NCI-H2196 treated with DMSO at 0.1 percent for 48 hours (cell line): ENCODE results near the gene ZSWIM6.
A peak's percentile ranks its signal among the peaks of the same experiment; 100 is the strongest.
"Not testable (repeated sequence)": the region's sequence is repeated elsewhere in the genome, so short reads cannot be mapped to it uniquely, and the experiment has no call there.

ENCODE experiments used
- DNase-seq: peaks from one replicate; lab custom pipeline; 2025; ENCODE audit not compliant: unreplicated experiment; lab: John Stamatoyannopoulos, UW

Gene ZSWIM6

DNA sequence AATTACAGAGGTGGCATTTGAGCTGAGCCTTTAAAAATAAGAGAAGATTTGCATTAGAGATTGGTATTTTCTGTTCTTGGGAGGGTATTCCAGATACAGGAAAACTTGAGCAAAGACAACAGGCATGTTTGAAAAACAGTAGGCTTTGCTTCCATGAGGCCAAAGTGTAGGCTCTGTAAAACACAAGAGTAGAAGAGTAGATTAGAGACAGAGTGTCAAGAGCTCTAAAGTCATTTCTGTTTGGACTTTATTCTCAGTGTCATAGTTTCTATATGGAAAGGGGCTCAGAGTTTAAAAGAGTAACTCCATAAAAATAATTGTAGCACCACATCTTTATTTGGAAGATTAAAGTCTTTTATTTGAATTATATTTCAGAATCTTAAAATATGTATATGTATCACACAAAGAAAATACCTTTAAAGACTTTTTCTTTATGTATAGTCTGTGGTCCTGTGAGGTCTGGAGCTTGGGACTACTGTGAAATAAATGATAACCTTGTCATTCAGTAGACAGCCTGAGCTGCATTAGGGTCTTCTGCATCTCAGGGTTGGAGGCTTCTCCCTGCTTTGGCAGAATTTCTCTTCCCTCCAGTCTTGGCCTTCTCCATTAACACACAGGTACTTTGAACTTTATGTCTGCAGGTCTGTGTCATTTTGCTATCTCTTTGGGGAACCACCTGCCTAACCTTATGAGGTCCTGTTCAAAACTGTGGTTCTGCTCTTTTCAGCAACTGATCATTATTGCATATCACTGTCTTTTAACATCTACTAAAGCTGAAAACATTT, 73.6 kb downstream of the ZSWIM6 start:
- DNase-seq: no peak

DNA sequence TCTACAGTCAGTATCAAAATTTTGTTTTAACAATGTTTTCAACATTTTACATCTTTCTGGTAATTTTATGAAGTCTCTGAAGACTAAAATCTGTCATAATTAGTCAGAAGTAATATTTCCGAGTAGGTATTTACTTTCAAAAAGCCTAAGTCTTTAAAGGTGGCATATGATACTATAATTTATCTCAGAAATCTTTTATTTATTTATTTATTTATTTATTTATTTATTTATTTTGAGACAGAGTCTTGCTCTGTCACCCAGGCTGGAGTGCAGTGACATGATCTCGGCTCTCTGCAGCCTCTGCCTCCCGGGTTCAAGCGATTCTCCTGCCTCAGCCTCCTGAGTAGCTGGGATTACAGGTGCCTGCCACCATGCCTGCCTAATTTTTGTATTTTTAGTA, 74.4 kb downstream of the ZSWIM6 start:
- DNase-seq: not testable (repeated sequence)

DNA sequence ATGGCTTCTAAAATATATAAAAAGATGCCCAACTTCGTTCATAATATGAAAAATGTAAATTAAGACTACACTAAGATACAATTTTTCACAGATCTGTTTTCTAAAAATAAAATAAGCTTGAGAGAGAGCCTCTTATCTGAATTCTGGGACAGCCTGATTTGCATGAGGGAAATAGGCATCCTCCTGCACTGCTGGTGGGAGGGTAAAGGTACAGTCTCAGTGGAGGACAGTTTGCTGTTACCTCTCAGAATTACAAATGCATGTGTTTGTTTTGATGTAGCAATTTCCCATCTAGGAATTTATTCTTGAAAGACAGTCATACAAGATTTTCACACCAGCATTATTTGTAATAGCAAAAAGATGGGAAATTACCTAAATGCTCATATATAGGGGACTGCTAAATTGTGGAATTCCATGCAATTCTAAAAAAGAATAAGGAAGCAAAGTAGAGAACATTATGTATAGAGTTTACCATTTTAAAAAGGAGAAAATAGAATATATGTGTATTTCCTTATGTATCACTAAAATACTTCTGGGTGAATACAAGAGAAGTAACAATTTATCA, 75.7 kb downstream of the ZSWIM6 start:
- DNase-seq: no peak

DNA sequence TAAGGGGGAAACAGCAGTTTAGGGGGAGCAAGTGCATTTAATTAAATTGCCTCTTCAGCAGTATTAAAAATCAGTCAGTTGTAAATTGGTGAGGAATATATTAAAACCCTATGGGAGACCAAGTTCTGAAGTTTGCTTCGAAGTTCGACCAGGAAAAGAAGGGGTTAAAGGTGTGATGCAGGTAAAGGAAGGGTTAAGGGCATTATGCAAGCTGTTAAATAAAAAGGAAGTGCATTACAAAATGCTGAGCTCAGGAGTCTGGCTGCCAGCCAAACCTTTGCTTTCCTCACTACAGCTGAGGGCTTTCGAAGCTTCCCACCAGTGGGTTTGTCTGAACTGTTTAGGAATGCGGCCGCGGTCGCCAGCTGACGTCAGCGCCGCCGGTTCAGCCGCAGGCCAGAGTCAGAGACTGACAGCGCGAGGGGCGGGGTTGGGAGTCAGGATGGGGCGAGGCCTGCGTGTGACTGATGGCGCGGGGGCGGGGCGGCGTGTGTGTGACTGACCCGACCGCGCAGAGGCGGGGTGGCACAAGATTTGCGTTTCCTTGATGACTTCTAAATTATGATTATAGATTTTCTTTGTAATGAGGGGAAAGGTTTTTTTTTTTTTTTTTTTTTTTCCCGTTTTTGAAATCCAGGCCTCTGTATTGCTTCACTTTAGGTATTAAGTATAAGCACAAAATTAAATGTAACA, 76.6 kb downstream of the ZSWIM6 start:
- DNase-seq: peak; percentile 74

DNA sequence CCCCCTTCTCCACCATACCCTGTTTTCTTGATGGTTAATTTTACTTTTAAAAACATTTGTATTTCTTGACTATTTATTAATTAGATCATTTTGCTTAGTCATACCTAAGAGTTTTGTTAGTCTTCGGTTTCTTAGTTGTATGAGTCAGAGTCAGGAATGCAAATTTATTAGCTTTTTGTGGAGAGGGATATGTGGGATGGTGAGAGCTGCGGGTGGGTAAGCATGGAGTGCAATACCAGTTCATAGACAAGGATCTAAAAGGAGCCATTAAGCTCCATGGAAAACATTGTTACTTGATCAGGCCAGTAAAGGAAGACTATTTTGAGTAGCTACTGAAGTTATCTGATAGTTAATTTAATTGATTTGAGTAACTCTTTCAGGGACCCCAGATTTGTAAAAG, 77.5 kb downstream of the ZSWIM6 start:
- DNase-seq: no peak

DNA sequence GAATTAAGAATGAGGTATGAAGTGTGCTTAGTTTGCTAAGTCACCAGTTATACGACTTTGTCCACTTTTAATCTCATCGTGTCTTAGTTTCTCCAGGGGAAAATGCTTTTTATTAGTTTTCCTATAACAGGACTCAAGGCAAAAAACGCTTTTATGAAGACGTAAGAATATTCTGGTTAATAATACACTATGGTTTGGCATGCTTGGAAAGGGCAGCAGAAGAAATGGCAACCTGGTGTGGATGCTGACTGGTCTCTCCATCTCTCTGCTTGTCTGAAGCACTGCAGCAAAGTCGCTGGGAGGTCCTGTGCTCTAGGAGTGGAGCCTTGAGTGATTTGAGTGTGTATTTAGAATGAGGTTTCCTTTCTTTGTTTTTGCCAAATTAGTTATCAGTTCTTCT, 78.8 kb downstream of the ZSWIM6 start:
- DNase-seq: no peak

DNA sequence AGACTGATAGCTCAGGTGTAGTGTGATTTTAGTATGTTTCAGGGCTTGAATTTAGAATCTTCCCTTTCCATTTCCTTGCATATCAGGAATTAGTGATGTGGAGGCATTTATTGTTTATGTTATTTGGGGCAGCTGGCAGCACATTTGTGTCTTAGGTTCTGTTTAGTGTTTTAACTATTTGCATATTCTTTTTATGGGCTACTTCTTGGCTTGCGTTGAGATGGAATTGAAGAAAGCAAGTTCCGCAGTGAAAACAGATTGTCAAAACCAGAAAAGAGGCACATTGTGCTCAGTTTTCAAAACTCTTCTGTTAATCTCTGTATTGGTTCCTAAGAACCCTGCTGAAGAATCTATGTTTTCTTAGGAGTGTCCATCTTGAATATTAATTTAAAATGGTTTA, 80.3 kb downstream of the ZSWIM6 start:
- DNase-seq: no peak

DNA sequence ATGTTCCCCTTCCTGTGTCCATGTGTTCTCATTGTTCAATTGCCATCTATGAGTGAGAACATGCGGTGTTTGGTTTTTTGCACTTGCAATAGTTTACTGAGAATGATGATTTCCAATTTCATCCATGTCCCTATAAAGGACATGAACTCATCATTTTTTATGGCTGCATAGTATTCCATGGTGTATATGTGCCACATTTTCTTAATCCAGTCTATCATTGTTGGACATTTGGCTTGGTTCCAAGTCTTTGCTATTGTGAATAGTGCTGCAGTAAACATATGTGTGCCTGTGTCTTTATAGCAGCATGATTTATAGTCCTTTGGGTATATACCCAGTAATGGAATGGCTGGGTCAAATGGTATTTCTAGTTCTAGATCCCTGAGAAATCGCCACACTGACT, 81.1 kb downstream of the ZSWIM6 start:
- not testable (repeated sequence) for DNase-seq

DNA sequence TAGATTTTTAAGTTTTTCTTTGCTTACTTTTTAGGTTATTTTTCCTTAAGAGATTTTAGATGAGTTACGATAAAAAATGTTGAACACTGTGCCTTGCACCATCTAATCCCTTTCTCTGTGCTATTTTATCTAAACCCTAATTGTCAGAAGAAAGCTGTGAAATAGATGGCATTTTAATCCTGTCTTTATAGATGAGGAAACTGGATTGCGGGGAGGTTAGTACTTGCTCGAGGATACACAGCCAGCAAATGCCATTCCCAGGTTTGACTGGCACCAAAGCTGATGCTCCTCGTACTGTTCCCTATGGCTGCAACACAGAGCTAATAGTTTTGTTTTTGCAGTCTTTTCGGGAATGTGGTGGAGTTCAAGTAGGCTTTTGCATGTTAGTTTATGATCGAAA, 82.7 kb downstream of the ZSWIM6 start:
- DNase-seq: no peak

DNA sequence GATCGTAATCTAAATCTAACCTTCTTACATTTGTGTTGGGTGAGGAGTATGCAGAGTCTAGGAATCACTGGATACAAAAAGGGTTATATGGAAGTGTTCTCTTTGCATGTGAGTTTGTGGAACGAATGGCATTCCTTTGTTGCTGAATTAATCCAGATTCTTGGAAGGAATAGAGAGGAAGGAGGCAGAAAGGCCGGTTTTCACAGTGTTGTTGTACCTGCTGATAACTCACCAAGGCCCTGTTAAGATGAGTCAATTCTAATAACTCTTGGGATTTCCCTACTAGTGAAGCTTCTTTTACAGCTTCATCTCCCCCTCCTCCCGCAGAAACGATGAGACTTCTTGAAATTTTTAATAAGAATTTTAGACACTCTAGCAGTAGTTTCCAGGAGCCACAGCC, 84.0 kb downstream of the ZSWIM6 start:
- DNase-seq: no peak

DNA sequence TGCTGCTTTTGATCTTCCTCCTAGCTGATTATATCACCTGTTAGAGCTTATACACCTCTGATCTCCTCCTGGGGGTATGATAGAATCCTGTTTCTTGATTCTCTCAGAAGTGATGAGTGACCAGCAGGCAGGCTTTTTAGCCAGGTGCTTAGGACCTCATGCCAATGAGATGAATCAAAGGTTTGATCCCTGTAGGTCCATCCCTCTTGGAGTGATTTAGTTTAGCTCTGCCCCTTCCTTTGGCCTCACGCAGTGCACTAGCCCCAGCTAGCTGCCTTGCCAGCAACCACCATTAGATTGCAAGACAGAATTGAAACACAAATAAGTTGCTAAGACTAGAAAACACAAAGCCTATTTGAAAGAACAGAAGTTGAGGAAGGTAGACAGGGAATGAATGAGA, 84.4 kb downstream of the ZSWIM6 start:
- no peak for DNase-seq

DNA sequence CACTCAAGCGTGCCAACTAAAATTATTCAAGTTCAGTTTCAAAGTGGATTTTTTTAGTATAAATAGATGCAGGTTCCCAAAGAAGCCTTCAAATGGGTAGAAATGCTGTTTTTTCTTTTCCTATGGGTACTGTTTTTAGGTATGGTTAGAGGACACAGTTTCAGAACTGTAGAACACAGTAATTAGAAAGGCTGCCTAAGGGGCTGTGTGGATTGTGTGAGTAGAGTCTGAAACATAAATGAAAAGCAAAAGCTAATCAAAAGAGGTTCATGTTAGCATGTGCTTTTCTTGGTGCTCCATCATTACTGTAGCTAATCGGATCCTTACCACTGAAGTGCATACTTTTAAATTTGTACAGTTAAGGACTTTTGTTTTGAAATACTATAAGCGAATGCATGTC, 85.3 kb downstream of the ZSWIM6 start:
- DNase-seq: no peak

DNA sequence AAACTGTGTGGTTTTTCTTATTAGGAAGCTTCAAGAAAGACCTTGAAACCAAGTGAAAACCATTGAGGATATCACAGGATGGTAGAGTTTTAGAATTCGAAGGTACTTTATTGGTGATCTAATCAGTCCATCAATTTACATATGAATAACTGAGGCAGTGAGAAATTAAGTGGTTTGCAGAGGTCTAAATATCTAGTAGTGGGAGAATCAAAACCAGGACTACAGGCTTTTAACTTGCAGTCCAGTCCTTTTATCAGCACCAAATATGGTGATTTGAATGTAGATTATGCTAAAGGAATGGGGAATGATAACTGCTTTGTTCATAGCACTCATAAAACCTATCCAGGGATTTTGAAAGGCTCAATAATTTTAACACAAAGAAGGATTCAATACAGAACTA, 85.8 kb downstream of the ZSWIM6 start:
- DNase-seq: no peak

DNA sequence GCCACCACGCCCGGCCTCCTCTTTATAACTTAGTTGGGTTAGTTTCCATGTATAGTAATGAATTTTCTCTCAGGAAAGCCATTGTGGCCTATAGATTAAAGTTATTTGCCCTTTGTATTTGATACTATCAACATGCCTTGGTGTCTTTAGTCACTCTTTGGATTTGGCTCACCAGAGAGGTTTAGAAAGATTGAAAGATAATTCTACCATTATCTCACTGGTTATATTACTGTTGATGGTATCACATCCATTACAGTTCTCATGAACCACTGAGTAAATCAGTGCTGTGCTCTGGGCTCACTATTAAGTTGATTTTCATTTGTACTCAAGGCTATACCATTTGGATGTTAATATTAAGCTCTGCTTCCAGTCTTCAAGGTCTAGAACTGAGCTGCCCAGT, 87.0 kb downstream of the ZSWIM6 start:
- no peak for DNase-seq

DNA sequence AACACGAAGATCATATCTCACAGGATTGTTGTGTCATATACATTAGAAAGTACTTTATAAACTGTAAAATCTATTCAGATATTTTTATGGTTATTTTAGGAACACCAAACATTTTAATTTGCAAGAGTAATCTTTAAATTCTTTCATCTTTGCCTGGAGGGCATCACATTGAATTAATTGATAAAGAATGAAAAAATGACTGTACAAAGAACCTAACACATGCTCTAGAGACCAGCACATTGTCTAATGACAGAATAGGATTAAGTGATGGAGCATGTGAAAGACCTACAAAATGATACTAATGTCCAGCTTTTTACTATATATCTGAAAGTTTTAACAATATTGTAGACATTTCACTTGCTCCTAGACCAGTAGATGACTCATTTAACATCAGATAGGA, 88.0 kb downstream of the ZSWIM6 start:
- DNase-seq: no peak

DNA sequence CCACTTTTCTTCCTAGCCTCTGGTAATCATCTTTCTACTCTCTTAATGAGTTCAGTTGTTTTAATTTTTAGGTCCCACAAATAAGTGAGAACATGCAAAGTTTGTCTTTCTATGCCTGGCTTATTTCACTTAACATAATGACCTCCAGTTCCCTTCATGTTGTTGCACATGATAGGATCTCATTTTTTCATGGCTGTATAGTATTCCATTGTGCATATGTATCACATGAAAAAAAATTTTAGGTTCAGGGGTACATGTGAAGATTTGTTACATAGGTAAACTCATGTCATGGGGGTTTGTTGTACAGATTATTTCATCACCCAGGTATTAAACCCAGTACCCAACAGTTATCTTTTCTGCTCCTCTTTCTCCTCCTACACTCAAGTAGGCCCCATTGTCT, 89.2 kb downstream of the ZSWIM6 start:
- DNase-seq: not testable (repeated sequence)

DNA sequence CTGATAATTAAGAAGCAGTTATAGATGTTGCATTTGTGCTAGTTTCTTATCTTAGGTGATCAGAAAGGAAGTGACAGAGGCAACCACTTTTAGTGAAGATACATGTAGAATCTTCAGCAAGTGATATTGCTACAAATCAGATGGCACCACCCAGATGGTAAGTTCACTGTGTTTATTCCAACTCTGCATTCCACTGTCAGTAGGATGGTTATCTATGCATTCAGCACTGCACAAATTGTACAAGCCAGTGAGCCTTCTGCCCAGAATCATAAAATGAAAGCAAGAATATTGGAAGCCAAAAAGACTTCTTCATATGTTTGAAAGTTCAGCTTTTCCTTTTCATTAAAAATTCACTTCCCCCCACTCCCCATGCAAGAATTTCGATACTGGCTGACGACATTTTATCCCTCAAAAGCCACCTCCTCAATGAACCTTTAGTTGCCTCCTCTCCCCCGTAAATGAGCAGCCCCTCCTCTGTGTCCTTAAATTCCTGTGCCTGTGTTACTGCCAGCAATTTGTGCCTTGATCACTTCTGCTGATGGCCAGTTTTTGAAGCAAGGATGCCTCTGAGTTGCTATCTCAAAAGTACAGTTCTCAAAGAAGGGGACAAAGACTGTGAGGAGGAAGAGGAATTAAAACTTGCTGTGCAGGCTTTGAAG, 91.6 kb downstream of the ZSWIM6 start:
- DNase-seq: no peak

DNA sequence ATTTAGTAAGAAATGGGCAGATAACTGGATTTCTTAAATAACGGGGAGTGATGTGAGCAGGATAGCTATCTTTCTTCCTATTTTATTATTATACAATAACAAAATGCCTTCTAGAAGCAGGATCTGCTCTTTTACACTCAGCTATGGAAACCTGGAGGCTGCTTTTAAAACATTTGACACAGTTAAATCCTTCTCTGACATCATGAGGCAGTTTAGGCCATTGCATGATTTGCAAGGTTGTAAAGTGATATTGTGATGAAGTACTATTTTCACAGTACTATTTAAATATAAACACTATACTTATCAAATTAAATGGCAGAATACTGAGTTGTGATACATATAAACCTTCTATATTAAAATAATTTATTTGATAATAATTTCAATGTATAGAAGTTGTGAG, 93.9 kb downstream of the ZSWIM6 start:
- DNase-seq: no peak

DNA sequence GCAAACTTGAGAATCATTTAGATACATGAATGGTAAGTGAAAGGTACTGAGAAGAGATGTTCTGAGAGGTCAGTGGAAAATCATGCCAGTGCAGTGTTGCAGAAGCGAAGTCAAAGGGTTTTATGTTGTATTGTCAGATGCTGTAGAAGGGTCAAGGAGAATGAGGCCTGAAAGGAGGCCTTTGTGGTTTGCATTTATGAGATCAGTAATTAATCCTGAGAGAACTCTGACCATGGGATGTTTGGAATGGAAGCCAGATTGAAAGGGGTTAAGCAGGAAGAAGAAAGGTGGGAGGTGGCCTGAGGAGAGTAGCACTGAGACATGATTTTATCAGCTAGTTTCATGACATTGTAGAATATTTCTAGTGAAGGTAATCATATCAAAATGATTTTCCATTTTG, 97.8 kb downstream of the ZSWIM6 start:
- DNase-seq: no peak

DNA sequence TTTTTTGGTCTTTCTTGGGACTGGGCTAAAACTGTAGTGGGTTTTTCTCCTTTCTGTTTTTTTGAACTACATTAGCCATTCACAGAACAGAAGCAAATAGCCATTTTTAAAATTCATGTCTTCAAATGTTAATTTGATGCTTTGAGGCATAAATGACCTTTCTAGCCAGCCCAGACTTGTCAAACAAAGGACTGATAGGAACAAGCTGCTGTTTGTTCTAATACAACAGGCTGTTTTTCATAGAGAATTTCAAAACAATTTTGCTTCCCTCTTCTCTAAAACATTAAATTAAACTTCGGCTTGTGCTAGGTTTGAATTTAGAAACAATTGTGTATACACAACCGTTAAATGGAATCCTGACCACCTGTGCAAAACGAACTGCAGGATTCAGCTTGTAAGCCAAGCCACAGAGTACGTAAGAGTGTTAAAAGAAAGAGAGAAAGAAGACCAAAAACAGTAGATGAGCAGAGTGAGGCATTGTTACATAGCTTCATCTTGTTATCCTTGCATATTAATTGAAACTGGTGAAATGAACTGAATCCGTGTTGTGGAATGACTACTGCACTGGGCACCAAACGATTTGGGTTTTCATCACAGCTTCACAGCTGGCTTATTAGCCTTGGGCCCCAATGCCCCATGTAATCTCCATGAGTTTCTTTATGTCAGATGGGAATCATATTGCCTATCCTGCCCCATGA, 100.0 kb downstream of the ZSWIM6 start:
- DNase-seq: no peak

DNA sequence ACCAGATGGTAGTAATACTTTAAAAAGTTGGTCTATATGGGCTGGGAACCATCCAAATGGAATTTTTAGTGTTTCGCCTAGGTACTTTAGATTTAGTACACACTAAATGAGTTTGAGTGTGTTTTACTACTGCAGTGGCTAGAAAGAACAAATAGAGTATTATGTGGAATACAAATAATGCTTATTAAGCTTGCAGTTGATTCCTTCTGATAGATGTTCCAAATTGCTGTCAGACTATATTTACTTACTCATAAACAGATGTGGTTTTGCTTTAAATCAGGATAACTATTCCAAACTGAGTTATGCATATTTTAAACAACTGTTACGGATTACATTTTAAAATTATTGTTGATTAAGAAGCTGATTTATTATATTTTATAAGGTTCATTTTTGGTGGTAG, 103.3 kb downstream of the ZSWIM6 start:
- DNase-seq: no peak
